ENCODE results near the gene RPS6KC1. TPM values are rescaled to one million over a fixed set of nuclear protein-coding genes. Genes with fewer than 3 reads are reported as not detected.

The RPS6KC1 gene
- total and polyA plus RNA-seq, 2 donors from 2014 or later = 6.3 to 13.8 TPM

DNA sequence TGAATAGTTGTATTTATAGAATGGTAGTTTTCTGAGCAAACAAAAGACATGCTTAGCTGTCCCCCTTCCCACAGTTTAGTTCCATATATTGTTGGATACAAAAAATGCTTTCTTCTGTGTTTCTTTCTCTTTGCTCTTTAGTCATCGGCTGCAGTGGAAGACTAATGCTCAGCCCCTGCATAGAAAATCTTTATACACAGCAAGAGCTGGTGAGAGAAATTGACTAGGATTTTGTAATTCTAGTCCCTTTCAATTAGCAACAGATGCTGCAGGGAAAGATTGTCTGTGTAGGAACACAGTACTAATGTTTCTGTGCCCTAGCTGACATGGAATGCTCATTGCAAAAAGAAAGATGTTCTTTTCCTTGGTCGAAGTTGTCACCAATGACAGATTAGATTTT, 200.9 kb downstream of the RPS6KC1 start:
- Histone ChIP-seq H3K9ac (ENCODE audit: low read length in 3 of 3) (no peak overlapping the region), H3K4me1 (ENCODE audit: control insufficient read depth in 2 of 3, insufficient read depth in 2 of 3, low read depth in 1 of 3, low read length in 3 of 3) (no peaks in the 10 kb centered on the region), H3K27me3 (ENCODE audit: control insufficient read depth, insufficient read depth, low read length) (no peaks in the 10 kb centered on the region), H3K4me3 (ENCODE audit: low read length in 3 of 3) (no peak overlapping the region), H3K27ac (ENCODE audit: low read depth in 2 of 2, low read length in 2 of 2) (no peak overlapping the region), H3K36me3 (ENCODE audit: control insufficient read depth in 2 of 3, insufficient read depth in 3 of 3, low read length in 3 of 3) (no peaks in the 10 kb centered on the region), H3K9me3 (ENCODE audit: control insufficient read depth in 2 of 3, insufficient read depth in 1 of 3, low read length in 3 of 3) (no peaks in the 10 kb centered on the region)
- FAIRE-seq = no peak
- no peak for TF ChIP-seq CTCF (IDR thresholded peaks at IDR 0.05; ENCODE audit: borderline replicate concordance, extremely low read depth, insufficient read depth)
- DNase-seq = no peak
- intact Hi-C loops (cut with DNase I) = no loop called here

DNA sequence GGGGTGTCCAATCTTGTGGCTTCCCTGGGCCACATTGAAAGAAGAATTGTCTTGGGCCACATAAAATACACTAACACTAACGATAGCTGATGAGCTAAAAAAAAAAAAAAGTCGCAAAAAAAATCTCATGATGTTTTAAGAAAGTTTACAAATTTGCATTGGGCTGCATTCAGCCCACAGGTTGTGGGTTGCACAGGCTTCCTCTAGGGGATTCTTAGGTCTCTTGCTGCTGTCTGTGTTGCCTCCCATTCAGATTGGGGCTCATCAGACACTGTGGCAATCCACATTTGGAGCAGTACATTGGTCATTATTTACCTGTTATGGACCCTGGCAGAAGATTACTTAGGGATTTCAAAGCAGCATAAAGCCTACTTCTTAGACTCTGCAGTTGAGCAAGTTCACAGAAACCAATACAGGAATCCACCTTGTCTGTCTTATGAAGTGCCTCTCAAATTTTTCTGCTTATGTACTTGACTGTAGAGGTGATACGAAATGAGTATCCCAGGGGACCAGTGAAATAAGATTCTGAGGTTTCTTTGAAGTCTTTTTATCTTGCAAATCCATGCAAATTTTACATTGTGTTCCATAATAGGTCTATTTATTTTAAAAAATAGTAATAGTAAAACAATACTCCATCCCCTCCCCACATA, 205.5 kb downstream of the RPS6KC1 start:
- H3K4me3 ChIP-seq (ENCODE audit: low read length in 3 of 3) = no peak overlapping the region
- no peak for FAIRE-seq
- no peak for DNase-seq
- no peak overlapping the region for H3K9ac ChIP-seq (ENCODE audit: low read length in 3 of 3)
- TF ChIP-seq CTCF (IDR thresholded peaks at IDR 0.05; ENCODE audit: borderline replicate concordance, extremely low read depth, insufficient read depth) = no peak
- H3K9me3 ChIP-seq (ENCODE audit: control insufficient read depth in 2 of 3, insufficient read depth in 1 of 3, low read length in 3 of 3) = no peaks in the 10 kb centered on the region
- H3K27ac ChIP-seq (ENCODE audit: low read depth in 2 of 2, low read length in 2 of 2) = no peak overlapping the region
- no peaks in the 10 kb centered on the region for H3K4me1 ChIP-seq (ENCODE audit: control insufficient read depth in 2 of 3, insufficient read depth in 2 of 3, low read depth in 1 of 3, low read length in 3 of 3)
- no peaks in the 10 kb centered on the region for H3K27me3 ChIP-seq (ENCODE audit: control insufficient read depth, insufficient read depth, low read length)
- intact Hi-C loops (cut with DNase I) = no loop called here
- H3K36me3 ChIP-seq (ENCODE audit: control insufficient read depth in 2 of 3, insufficient read depth in 3 of 3, low read length in 3 of 3) = no peaks in the 10 kb centered on the region

DNA sequence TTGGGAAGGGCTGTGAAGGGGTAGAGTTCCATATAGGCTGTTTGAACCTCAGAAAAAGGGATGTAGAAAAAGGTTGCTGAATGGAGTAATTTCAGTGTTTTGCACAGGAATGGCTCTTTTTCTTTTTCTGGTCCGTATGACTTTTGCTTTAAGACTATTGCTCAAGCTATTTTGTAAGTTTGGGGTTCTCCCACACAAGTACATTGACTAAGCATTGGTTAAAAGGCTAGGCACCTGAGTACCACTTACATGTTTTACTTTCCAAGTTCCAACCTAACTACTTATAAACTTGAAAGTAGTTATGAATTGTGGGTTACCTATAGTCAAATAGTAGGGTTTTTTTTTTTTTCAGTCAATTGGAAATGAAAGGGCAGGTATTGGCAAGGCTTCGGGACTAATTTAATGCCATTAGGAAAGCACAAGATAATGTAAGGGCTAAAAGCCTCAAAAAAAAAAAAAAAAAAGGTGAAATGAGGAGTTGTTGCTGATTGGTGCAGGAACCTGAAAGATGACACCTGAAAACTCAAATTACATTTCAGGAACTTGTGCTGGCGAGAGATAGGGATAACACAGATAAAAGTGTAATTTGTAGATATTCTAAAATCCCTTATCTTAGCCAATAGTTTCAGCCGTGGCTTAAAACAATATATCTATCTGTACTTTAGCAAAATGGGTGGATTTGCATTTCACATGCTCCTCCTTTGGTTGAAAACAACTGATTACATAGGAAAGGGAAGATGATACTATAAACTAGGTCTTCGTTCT, 209.5 kb downstream of the RPS6KC1 start:
- no peak for FAIRE-seq
- intact Hi-C loops (cut with DNase I) = no loop called here

More for the DNA sequence above, 209.5 kb downstream of the RPS6KC1 start:
- H3K4me1 ChIP-seq (ENCODE audit: control insufficient read depth in 2 of 3, insufficient read depth in 2 of 3, low read depth in 1 of 3, low read length in 3 of 3) = no peaks in the 10 kb centered on the region
- no peak for TF ChIP-seq CTCF (IDR thresholded peaks at IDR 0.05; ENCODE audit: borderline replicate concordance, extremely low read depth, insufficient read depth)
- H3K9me3 ChIP-seq (ENCODE audit: control insufficient read depth in 2 of 3, insufficient read depth in 1 of 3, low read length in 3 of 3) = no peaks in the 10 kb centered on the region
- H3K36me3 ChIP-seq (ENCODE audit: control insufficient read depth in 2 of 3, insufficient read depth in 3 of 3, low read length in 3 of 3) = no peaks in the 10 kb centered on the region
- DNase-seq = peak in 1 of 5 donors; percentile 49
- H3K9ac ChIP-seq (ENCODE audit: low read length in 3 of 3) = no peak overlapping the region
- H3K4me3 ChIP-seq (ENCODE audit: low read length in 3 of 3) = no peak overlapping the region
- no peaks in the 10 kb centered on the region for H3K27me3 ChIP-seq (ENCODE audit: control insufficient read depth, insufficient read depth, low read length)
- no peak overlapping the region for H3K27ac ChIP-seq (ENCODE audit: low read depth in 2 of 2, low read length in 2 of 2)
